ENCODE measurements around the gene SMAD7.

SMAD7 gene

DNA sequence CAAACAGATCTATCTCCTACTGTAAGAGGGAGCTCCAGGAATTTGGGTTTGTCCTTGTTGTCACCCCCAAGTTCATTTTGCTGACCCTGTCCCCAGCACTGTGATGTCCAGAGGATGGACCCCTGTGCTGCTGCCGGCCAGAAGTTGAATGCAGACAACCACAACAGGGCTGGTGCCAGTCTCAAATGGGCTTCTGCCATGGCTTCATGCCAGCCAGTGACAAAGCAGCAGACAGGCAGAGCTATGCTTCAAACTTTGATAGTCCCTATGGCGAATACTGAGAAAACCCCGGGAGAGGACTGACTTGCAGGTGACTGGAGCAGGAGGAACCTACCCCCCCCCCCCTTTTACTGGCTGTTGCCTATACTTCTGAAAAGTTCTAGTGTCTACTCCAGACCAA lies 3.2 kb downstream of the SMAD7 start:
- peak overlapping the region; percentile 94 for H3K4me3 ChIP-seq (ENCODE audit: low read depth, low read length)

- H3K4me3 ChIP-seq (ENCODE audit: low read depth, low read length) = peak overlapping the region; percentile 94
Observed at GRCh38 chr18:48947092-48947491, 3.7 kb downstream of the SMAD7 start.

DNA sequence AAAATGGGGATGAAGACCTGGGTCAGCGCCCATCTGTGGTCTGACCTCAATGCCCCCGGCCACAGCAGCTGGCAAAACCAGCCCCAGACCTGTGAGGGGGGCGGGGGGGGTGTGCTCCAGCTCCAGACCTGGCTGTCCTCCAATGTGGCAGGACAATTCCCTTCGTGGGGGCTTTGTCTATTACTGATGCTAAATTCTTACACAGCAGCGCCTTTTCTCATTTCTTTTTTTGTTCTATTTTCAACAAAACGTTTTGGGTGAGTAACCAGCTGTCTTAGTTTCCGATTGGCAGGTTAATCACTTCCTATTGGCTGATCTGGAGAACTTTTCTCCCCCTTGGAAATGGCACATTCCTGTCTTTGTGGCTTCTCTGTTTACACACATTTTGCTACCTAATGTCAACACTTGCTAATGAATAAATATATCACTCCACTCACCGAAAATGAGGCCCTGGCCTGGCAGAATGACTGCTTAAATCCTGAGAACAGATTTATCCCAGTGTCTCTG lies 4.4 kb downstream of the SMAD7 start:
- H3K4me3 ChIP-seq (ENCODE audit: low read depth, low read length) = no peak overlapping the region

GRCh38 chr18:48945953-48946217 lies 4.9 kb downstream of the SMAD7 start:
- H3K4me3 ChIP-seq (ENCODE audit: low read depth, low read length) = no peak overlapping the region

GRCh38 chr18:48944634-48945033 lies 6.1 kb downstream of the SMAD7 start:
- no peak overlapping the region for H3K4me3 ChIP-seq (ENCODE audit: low read depth, low read length)

DNA sequence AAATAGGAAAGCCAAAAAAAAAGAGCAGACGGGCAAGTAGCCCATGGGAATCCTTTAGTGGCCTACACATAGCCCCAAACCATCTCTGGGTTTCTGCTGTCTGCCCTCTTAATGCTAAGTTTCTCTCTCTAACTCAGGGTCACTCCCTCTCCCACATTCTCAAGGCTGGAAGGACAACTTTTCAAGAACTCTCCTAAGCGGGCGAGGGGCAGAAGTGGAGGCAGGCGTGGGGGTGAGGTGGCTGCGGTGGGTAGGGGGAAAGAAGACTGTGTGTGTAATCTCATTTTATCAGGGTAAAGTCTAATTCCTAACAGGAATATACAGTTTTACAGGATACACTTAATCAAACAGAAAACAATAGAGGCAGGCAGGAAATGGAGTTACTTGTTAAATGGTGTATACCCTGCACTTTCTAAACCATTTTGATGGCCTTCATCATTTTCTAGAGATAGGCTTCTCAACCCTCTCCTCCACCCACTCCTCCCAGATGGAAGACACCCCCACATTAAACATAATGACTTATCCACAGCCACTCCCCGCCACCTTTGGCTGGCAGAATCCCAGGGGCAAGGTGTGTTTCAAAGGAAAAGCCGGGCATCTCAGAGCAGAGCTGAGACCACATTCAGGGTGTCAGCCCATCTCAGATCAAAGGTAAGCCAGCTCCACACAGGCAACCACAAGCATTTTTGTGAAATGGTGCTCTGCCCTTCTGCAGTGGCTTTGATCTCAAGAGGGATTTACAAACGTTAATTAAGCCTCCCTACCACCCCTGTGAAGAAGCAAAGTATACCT lies 6.8 kb downstream of the SMAD7 start:
- H3K4me3 ChIP-seq (ENCODE audit: low read depth, low read length) = no peak overlapping the region

DNA sequence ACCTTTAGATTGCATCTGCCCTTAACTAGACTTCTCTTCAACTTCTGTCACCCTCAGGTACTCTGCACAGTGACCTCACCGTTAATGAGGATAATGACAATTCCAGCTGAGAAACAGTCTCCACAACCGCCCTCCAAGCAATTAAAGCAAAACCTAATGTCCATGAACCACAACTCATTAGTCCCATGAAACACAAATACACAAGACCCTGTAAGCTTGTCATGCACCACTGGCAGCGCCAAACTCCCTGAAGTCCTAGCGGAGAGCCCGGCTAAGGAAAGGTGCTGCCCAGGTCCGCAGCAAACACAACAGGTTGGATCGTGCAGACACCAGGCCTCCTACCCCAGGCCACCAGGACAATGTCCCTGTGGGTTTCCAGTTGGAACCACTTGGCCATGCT lies 7.4 kb downstream of the SMAD7 start:
- H3K4me3 ChIP-seq (ENCODE audit: low read depth, low read length) = no peak overlapping the region

DNA sequence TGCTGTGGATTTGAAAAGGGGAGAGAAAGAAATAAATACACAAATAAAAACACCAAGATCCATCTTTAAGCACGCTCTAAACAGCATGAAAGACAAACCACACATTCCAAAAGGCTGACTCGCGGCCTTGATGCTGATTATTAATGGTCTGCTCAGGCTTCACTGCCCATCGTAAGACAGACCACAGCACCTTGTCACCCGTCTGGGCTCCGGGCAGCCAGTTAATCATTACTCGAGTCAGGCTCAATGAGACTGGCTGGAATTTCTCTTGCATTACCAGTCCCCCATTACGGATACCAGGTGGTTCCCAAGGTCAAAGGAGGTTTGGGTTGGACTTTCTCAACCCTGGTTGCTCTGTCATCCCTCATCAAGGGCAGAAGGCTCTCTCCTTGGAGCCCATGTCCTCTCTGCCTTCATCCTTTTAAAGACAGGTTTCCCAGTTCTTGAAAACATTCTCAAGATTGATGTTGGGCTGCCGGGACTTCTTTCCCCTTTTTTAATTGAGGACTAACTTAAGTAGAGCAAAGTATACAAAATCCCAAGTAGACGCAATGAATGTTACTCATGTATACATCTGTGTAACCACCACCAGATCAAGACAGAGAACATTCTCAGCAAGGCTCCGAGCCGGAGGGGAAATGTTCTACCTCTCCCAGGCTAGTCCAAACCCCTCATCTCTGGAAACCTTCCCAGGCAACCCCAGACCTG lies 8.1 kb downstream of the SMAD7 start:
- H3K4me3 ChIP-seq (ENCODE audit: low read depth, low read length) = no peak overlapping the region

GRCh38 chr18:48942086-48942485 lies 8.7 kb downstream of the SMAD7 start:
- no peak overlapping the region for H3K4me3 ChIP-seq (ENCODE audit: low read depth, low read length)

GRCh38 chr18:48941672-48942071 lies 9.1 kb downstream of the SMAD7 start:
- H3K4me3 ChIP-seq (ENCODE audit: low read depth, low read length) = no peak overlapping the region

DNA sequence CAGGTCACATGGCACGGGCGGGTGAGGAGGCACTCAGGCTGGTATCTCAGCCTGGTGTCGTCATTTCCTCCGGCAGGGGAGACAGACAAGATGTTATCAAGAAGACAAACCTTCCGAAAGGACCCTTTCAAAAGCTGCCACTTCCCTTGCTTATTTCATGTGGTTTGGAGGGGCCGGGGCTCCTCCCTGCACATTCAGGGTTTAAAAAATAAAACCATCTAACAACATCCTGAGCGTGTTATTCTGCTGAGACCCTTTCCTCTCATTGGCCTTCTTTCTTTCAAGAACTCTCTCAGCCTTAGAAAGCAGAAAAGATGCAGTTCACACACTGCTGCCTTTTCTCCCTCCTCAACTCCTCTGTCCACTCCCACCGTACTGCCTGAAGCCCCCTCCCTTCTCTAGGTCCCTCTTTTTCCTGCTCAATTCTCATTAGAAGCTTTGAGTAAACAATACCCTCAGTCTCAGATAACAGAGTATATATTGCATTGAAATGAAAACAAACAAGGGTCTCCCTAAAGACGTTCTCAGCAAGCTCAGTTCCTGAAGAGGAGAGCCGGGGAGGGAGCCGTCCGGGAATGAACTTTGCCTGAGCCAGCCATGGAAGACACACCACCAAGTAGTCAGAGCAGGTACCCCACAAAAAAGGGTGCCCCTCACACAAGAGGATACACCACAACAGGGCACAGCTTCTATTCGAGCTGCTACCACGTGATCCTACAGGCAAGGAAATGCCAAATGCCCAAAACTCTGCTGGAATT lies 9.7 kb downstream of the SMAD7 start:
- H3K4me3 ChIP-seq (ENCODE audit: low read depth, low read length) = no peak overlapping the region

GRCh38 chr18:48939205-48940097 lies 11.3 kb downstream of the SMAD7 start:
- H3K4me3 ChIP-seq (ENCODE audit: low read depth, low read length) = no peak overlapping the region

DNA sequence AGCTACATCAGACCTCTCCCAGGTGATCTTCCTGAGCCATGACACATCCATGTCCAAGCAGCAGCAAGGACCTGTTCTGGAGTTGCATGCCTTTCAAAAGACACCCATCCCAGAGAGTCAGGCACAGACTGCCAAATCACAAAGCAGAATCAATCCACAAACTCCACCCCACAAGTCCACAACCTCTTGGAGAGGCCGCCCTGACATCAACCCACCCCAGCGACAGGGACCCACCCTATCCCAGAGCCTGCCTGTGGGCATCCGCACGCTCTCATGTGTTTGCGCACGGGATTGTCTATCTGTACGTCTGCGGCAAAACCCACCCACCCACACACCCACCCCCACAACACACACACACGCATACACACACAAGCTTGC lies 11.9 kb downstream of the SMAD7 start:
- H3K4me3 ChIP-seq (ENCODE audit: low read depth, low read length) = no peak overlapping the region

DNA sequence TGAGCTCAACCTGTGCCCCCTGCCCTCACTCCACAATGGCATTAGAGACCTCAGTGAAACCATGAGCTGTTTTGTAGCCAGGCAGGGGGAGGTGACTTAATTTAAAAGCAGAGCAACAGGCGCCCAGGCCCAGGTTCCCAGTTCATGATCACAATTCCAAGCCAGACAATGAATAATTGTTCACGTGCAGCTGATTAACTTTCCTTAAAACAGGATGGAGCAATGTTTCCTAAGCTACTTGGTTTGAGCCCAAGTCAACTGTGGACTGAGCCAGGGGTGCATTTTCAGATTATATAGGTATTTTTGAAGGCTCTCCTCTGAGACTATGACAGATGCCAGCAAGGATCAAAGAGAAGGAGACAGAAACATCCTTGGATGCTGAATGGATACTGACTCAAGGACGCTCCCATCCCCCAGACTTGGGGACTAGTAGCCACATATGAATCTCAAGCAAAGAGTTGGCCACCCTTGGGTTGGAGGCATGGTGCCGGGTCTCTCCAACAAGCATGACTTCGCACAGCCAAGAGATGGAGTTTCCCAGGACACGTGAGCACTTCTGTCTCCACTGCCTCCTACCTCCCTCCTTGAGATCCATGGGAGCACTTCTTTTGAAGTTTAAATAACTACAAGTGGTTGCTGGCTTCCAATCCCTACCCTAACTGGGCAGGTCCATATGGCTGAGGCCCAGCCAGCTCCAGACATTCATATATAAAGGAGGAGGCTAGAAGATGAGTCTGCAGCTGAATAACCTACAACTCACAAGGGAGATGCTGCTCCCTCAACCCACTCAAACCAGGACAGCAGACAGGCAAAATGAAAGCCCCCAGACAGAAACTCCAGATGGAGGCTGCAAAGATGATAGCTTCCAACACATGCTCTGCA lies 12.7 kb downstream of the SMAD7 start:
- no peak overlapping the region for H3K4me3 ChIP-seq (ENCODE audit: low read depth, low read length)

DNA sequence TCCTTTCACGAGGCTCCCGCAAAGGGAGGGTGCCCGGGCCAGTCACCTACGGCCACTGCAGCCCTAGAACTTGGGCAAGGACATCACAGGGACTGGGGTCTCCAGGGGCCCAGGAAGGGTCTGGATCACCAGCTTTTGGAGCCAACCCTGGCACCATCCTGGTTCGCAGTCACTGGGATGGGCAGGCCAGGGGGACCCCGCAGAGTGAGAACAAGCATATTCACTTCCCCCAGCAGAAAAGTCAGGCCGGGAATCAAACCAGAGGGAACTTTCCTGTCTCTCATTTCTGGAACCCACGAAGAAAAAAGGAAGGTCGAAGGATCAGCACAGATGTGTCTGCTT lies 15.4 kb downstream of the SMAD7 start:
- no peak overlapping the region for H3K4me3 ChIP-seq (ENCODE audit: low read depth, low read length)

DNA sequence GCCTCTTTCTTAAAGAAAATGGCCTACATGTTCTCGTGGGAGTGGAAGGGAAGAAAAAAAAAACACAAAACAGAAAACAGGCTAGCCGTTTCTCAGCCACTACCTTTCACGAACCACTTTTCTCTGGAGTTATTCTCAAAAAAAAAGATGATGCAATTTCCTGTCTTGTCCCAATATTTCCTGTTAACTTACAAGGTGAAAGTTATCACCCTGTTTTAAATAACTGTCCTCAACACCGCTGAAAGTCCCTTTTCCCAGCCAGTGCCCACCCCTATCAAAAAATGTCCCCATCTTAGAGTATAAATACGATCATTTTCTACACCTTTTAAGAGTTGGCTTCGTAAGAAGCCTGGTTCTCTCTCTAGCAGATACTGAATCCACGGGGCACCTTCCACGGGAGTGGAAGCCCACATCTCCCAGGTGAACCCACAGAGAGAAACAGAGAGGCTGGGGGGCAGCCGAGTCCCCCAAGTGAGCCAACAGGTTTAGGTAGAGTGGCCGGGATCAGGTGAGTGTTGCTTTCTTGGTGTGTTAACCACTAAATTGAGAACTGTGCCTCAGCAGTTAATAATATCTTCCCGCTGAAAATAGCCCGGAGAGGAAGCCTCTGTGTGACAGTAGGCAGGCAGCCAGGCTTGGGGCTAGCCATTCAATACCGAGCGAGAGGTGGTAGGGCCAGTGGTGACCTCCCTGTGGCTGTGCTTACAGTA lies 15.9 kb downstream of the SMAD7 start:
- no peak overlapping the region for H3K4me3 ChIP-seq (ENCODE audit: low read depth, low read length)

- no peak overlapping the region for H3K4me3 ChIP-seq (ENCODE audit: low read depth, low read length)
Observed at GRCh38 chr18:48934415-48934722, 16.4 kb downstream of the SMAD7 start.

- no peak overlapping the region for H3K4me3 ChIP-seq (ENCODE audit: low read depth, low read length)
Observed at GRCh38 chr18:48933578-48934414, 17.0 kb downstream of the SMAD7 start.
